SU-DHL-6 (cell line): Measurements from ENCODE around the gene ATP7B.

Experiments used
- H2AFZ ChIP-seq: fragments of 200-600 bp; sonication (generic); 2 replicates; pipeline ENCODE4 v1.6.1; 2014; ENCODE audit warnings: low read depth, mild to moderate bottlenecking, moderate library complexity, mixed read lengths, antibody characterized with exemption, low read length; ENCODE audit not compliant: severe bottlenecking
- H3F3A ChIP-seq: fragments of 200-600 bp; shearing (Covaris generic); 2 replicates; pipeline ENCODE4 v1.6.0; 2016; ENCODE audit warnings: antibody characterized with exemption, mild to moderate bottlenecking; ENCODE audit not compliant: insufficient read depth
- H3K27ac ChIP-seq: fragments of 200-600 bp; sonication (generic); 2 replicates; pipeline ENCODE4 v1.5.1; 2016; ENCODE audit warnings: low read depth, mild to moderate bottlenecking, low read length, moderate library complexity, mixed read lengths
- H3K27me3 ChIP-seq: fragments of 200-600 bp; sonication (generic), shearing (Covaris generic); 2 replicates; pipeline ENCODE4 v1.6.0; 2014; ENCODE audit warnings: mild to moderate bottlenecking, low read length
- H3K36me3 ChIP-seq: fragments of 200-600 bp; sonication (generic); 2 replicates; pipeline ENCODE4 v1.6.1; 2014; ENCODE audit warnings: mild to moderate bottlenecking, low read length, mixed read lengths
- H3K4me2 ChIP-seq: fragments of 300-600, 200-600 bp; shearing (Covaris generic), sonication (generic); 2 replicates; pipeline ENCODE4 v1.6.0; 2014; ENCODE audit warnings: low read length, low read depth, mild to moderate bottlenecking; ENCODE audit not compliant: poor library complexity, severe bottlenecking
- H3K4me3 ChIP-seq: fragments of 200-600 bp; sonication (generic); 2 replicates; pipeline ENCODE4 v1.5.1; 2014; ENCODE audit warnings: antibody characterized with exemption, low read length, mild to moderate bottlenecking, mixed read lengths; ENCODE audit not compliant: insufficient read depth, poor library complexity, severe bottlenecking
- H3K79me2 ChIP-seq: fragments of 200-600 bp; sonication (generic); 2 replicates; pipeline ENCODE4 v1.6.1; 2014; ENCODE audit warnings: mild to moderate bottlenecking, low read length, moderate library complexity; ENCODE audit not compliant: insufficient read depth
- H3K9ac ChIP-seq: fragments of 200-600 bp; sonication (generic); 2 replicates; pipeline ENCODE4 v1.7.0; 2014; ENCODE audit warnings: mild to moderate bottlenecking, low read length
- H3K9me2 ChIP-seq: fragments of 200-600 bp; sonication (generic); replicated peaks from 2 replicates; pipeline ENCODE4 v1.6.1; 2014; ENCODE audit warnings: low read length; ENCODE audit not compliant: insufficient read depth
- H3K9me3 ChIP-seq: fragments of 200-600 bp; sonication (generic); 2 replicates; pipeline ENCODE4 v1.6.1; 2014; ENCODE audit warnings: low read length, mixed read lengths; ENCODE audit not compliant: insufficient read depth
- H4K20me1 ChIP-seq: fragments of 200-600 bp; sonication (generic); 2 replicates; pipeline ENCODE4 v1.6.1; 2014; ENCODE audit warnings: low read depth, mild to moderate bottlenecking, antibody characterized with exemption, low read length, moderate library complexity, mixed read lengths
- EZH2phosphoT487 ChIP-seq: fragments of 200-600 bp; sonication (generic), shearing (Covaris generic); conservative IDR thresholded peaks from 2 replicates; pipeline ENCODE4 v1.6.1; 2018; ENCODE audit warnings: mild to moderate bottlenecking, antibody characterized with exemption, low read length, moderate library complexity, mixed read lengths
- TF ChIP-seq, protein P1 (sequence below): fragments of 200-600 bp; sonication (generic); IDR thresholded peaks from one replicate; pipeline ENCODE4 v1.5.1; 2017; ENCODE audit warnings: antibody characterized with exemption, mild to moderate bottlenecking, low read length, moderate library complexity; ENCODE audit not compliant: insufficient read depth, poor library complexity, severe bottlenecking

Gene ATP7B

GRCh38 chr13:51971520-51972426 is 39.5 kb downstream of the ATP7B start:
- Histone ChIP-seq H3F3A (no peaks in the 10 kb centered on the region), H3K9ac (no peak overlapping the region), H3K9me3 (no peaks in the 10 kb centered on the region), H3K9me2 (no peaks in the 10 kb centered on the region), H3K27ac (no peak overlapping the region), H3K4me2 (no peak overlapping the region), H3K27me3 (no peaks in the 10 kb centered on the region), H3K36me3 (no peaks in the 10 kb centered on the region), H2AFZ (no peak overlapping the region), H4K20me1 (no peaks in the 10 kb centered on the region), H3K79me2 (no peaks in the 10 kb centered on the region), H3K4me3 (no peak overlapping the region)
- TF ChIP-seq, protein P1, sequence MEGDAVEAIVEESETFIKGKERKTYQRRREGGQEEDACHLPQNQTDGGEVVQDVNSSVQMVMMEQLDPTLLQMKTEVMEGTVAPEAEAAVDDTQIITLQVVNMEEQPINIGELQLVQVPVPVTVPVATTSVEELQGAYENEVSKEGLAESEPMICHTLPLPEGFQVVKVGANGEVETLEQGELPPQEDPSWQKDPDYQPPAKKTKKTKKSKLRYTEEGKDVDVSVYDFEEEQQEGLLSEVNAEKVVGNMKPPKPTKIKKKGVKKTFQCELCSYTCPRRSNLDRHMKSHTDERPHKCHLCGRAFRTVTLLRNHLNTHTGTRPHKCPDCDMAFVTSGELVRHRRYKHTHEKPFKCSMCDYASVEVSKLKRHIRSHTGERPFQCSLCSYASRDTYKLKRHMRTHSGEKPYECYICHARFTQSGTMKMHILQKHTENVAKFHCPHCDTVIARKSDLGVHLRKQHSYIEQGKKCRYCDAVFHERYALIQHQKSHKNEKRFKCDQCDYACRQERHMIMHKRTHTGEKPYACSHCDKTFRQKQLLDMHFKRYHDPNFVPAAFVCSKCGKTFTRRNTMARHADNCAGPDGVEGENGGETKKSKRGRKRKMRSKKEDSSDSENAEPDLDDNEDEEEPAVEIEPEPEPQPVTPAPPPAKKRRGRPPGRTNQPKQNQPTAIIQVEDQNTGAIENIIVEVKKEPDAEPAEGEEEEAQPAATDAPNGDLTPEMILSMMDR = no peak
- TF ChIP-seq EZH2phosphoT487 = no peak

DNA sequence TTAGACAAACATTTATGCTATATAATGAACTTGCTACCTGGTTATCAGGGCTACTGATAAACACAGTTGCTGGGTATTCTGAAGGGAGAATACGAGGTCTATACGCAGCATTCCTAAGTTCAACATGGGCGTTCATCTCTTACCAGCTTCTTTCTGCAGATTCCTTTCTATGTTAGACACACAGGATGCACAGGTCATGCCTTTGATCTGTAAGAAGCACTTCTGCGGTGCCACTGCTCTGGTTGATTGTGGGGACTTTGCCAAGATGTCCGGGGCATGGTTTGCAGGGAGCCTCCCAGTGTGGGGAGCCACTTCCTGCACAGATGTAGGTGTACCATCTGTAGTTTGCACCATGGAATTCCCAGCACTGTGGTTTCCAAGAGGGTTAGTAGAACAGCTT is 40.9 kb downstream of the ATP7B start:
- no peaks in the 10 kb centered on the region for H3K36me3 ChIP-seq
- no peaks in the 10 kb centered on the region for H4K20me1 ChIP-seq
- H3K9ac ChIP-seq = no peak overlapping the region
- no peaks in the 10 kb centered on the region for H3K27me3 ChIP-seq
- H3K9me2 ChIP-seq = no peaks in the 10 kb centered on the region
- no peak overlapping the region for H3K4me2 ChIP-seq
- no peak overlapping the region for H3K4me3 ChIP-seq
- TF ChIP-seq, protein P1 = no peak
- TF ChIP-seq EZH2phosphoT487 = no peak
- H3K9me3 ChIP-seq = no peaks in the 10 kb centered on the region
- H3F3A ChIP-seq = no peaks in the 10 kb centered on the region
- no peaks in the 10 kb centered on the region for H3K79me2 ChIP-seq
- H3K27ac ChIP-seq = no peak overlapping the region
- H2AFZ ChIP-seq = no peak overlapping the region

GRCh38 chr13:51967482-51968446 is 43.5 kb downstream of the ATP7B start:
- Histone ChIP-seq H3K36me3 (no peaks in the 10 kb centered on the region), H4K20me1 (no peaks in the 10 kb centered on the region), H3K4me3 (no peak overlapping the region), H3K9me2 (no peaks in the 10 kb centered on the region), H2AFZ (no peak overlapping the region), H3K27ac (no peak overlapping the region), H3K9me3 (no peaks in the 10 kb centered on the region), H3K27me3 (no peaks in the 10 kb centered on the region), H3F3A (no peaks in the 10 kb centered on the region), H3K79me2 (no peaks in the 10 kb centered on the region), H3K9ac (no peak overlapping the region), H3K4me2 (no peak overlapping the region)
- no peak for TF ChIP-seq EZH2phosphoT487
- TF ChIP-seq, protein P1 = no peak
